Spleen (tissue), 11 donors: Measurements from ENCODE around the gene PON3. TPM values are rescaled to one million over a fixed set of nuclear protein-coding genes. Genes with fewer than 3 reads are reported as not detected.

Experiments used
- DNase-seq: peaks from one replicate; pipeline ENCODE4 v3.0.0-alpha.2; 2020
- H3K27ac ChIP-seq, 8 donors: fragments of 200-600 bp; sonication (generic) in 7 of 8; 1 replicate in 4 of 8; 2 replicates in 4 of 8; pipeline versions ENCODE4 v1.5.0 to v1.8.0; 2016 to 2021; ENCODE audit warnings: inconsistent platforms in 4 of 8, mild to moderate bottlenecking in 4 of 8, moderate library complexity in 1 of 8
- H3K27me3 ChIP-seq, 7 donors: fragments of 200-600 bp; sonication (generic) in 6 of 7; replicated peaks in 1 of 7; 1 replicate in 4 of 7; 2 replicates in 3 of 7; pipeline versions ENCODE4 v1.5.0 to v1.8.0; 2016 to 2021; ENCODE audit warnings: inconsistent platforms in 3 of 7, mild to moderate bottlenecking in 1 of 7
- H3K36me3 ChIP-seq, 6 donors: fragments of 200-600 bp; sonication (generic) in 5 of 6; 1 replicate in 4 of 6; 2 replicates in 2 of 6; pipeline versions ENCODE4 v1.5.0 to v1.8.0; 2016 to 2021; ENCODE audit warnings: inconsistent platforms in 2 of 6
- H3K4me1 ChIP-seq, 6 donors: fragments of 200-600 bp; sonication (generic) in 5 of 6; 1 replicate in 3 of 6; 2 replicates in 3 of 6; pipeline versions ENCODE4 v1.5.0 to v1.8.0; 2016 to 2021; ENCODE audit warnings: inconsistent platforms in 3 of 6
- H3K4me3 ChIP-seq, 8 donors: fragments of 200-600 bp; sonication (generic) in 7 of 8; 1 replicate in 4 of 8; 2 replicates in 4 of 8; pipeline versions ENCODE4 v1.5.0 to v1.8.0; 2016 to 2021; ENCODE audit warnings: inconsistent platforms in 4 of 8, mild to moderate bottlenecking in 4 of 8, moderate library complexity in 2 of 8
- H3K9me3 ChIP-seq, 8 donors: fragments of 200-600 bp; sonication (generic) in 7 of 8; 1 replicate in 4 of 8; 2 replicates in 4 of 8; pipeline versions ENCODE4 v1.5.0 to v1.8.0; 2016 to 2021; ENCODE audit warnings: inconsistent platforms in 4 of 8
- CTCF ChIP-seq, 11 experiments: fragments of 200-600 bp in 7 of 11; fragments of 450-650 bp in 4 of 11; sonication (generic) in 4 of 11; IDR thresholded peaks in 8 of 11; conservative IDR thresholded peaks in 3 of 11; 1 replicate in 7 of 11; 2 replicates in 4 of 11; pipeline versions ENCODE4 v1.4.0 to v1.8.0; 2016 to 2021; ENCODE audit warnings: antibody characterized with exemption in 11 of 11, inconsistent platforms in 4 of 11, mild to moderate bottlenecking in 1 of 11
- POLR2A ChIP-seq, 3 donors: fragments of 450-650 bp; IDR thresholded peaks; one replicate each; pipeline ENCODE4 v1.5.1; 2017; ENCODE audit warnings: antibody characterized with exemption in 3 of 3, mild to moderate bottlenecking in 1 of 3
- POLR2AphosphoS5 ChIP-seq, 3 donors: sonication (generic); formaldehyde crosslinking; IDR thresholded peaks; one replicate each; pipeline ENCODE4 v1.5.1; 2017; ENCODE audit warnings: antibody characterized with exemption in 3 of 3
- WGBS, 5 donors: extraction: QIAGEN DNeasy Blood & Tissue Kit in 3 of 5; methylation state at CpG; one replicate each; pipeline versions ENCODE4 v1.1.5 to v1.1.7; 2013 to 2018; 5-methylcytosine and 5-hydroxymethylcytosine counted together
- intact Hi-C: fragments of 100-400 bp; cut with DNase I; formaldehyde crosslinking; loops from one replicate; pipeline ENCODE4 v1.15.0; 2023; ENCODE audit warnings: low total_unique reads
- polyA plus RNA-seq, 3 donors: library from polyadenylated mRNA; stranded (reverse); fragments of 200-250 nt; gene quantifications; one replicate each; pipeline ENCODE4 v1.2.1, GENCODE V29; 2013
- total RNA-seq, 7 donors: library from RNA; depleted of rRNA in 3 of 7; stranded (reverse); fragments of >200 nt in 3 of 7; fragmentation: NEBNext Ultra II Directional in 4 of 7; extraction: Animal tissue kit (Norgen Biotek cat#: 25700) in 4 of 7; gene quantifications; one replicate each; pipeline versions ENCODE4 v1.1.0 to v1.2.1, GENCODE V29; 2016 to 2021
- donor health status: healthy with polysubstance abuse.
- donor health status: DM: no; HTN: no; CAD: no; lungs with moderate emphysema.
- donor health status: DM: no; HTN: no; CAD: no.
- donor health status: Bipolar disorder and iron deficiency.
- donor health status: healthy.
- donor health status: DM: no; HTN: no; CAD: no.
- donor health status: DM: yes; HTN: yes; CAD: no.

PON3 gene
- total and polyA plus RNA-seq, 10 donors = 0.20 to 2.1 (median 0.61) TPM; not detected in 2

GRCh38 chr7:95367606-95368005, 28.6 kb downstream of the PON3 start:
- DNase-seq = no peak
- intact Hi-C loops = no loop called here
- WGBS, 5 donors = 64 to 98% (median 88%) methylated on average over 1 of the region's 1 CpG

GRCh38 chr7:95365151-95365550, 31.0 kb downstream of the PON3 start:
- intact Hi-C loops = no loop called here
- Histone ChIP-seq H3K27me3 (peaks cover 0 to 4% (median 0%) of the 10 kb centered on the region in 7 donors), H3K4me3 (no peak overlapping the region), H3K27ac (no peak overlapping the region), H3K36me3 (no peaks in the 10 kb centered on the region), H3K9me3 (no peaks in the 10 kb centered on the region), H3K4me1 (no peaks in the 10 kb centered on the region)
- DNase-seq = no peak
- 86 to 100% (median 95%) methylated on average over 1 of the region's 1 CpG for WGBS, 5 donors
- TF ChIP-seq POLR2AphosphoS5 (IDR thresholded peaks at IDR 0.05) (no peak), CTCF (IDR thresholded peaks at IDR 0.05 in 8 of 11, conservative IDR thresholded peaks at IDR 0.05 in 3 of 11) (no peak), POLR2A (IDR thresholded peaks at IDR 0.05) (no peak)

More at GRCh38 chr7:95367606-95368005, 28.6 kb downstream of the PON3 start:
- no peaks in the 10 kb centered on the region for H3K9me3 ChIP-seq
- no peak overlapping the region for H3K27ac ChIP-seq
- TF ChIP-seq POLR2AphosphoS5 (IDR thresholded peaks at IDR 0.05) (no peak), POLR2A (IDR thresholded peaks at IDR 0.05) (no peak), CTCF (IDR thresholded peaks at IDR 0.05 in 8 of 11, conservative IDR thresholded peaks at IDR 0.05 in 3 of 11) (no peak)
- no peaks in the 10 kb centered on the region for H3K4me1 ChIP-seq
- no peak overlapping the region for H3K4me3 ChIP-seq
- no peaks in the 10 kb centered on the region for H3K36me3 ChIP-seq
- H3K27me3 ChIP-seq = peaks cover 0 to 4% (median 0%) of the 10 kb centered on the region in 7 donors

GRCh38 chr7:95357623-95358022, 38.6 kb downstream of the PON3 start:
- H3K27me3 ChIP-seq = no peaks in the 10 kb centered on the region
- no peak for DNase-seq
- intact Hi-C loops = no loop called here

More at GRCh38 chr7:95357623-95358022, 38.6 kb downstream of the PON3 start:
- no peaks in the 10 kb centered on the region for H3K4me1 ChIP-seq
- H3K4me3 ChIP-seq = no peak overlapping the region
- 42 to 70% (median 51%) methylated on average over 3 of the region's 3 CpGs for WGBS, 5 donors
- H3K9me3 ChIP-seq = peaks cover 0 to 12% (median 3%) of the 10 kb centered on the region in 8 donors
- TF ChIP-seq POLR2A (IDR thresholded peaks at IDR 0.05) (no peak), POLR2AphosphoS5 (IDR thresholded peaks at IDR 0.05) (no peak), CTCF (IDR thresholded peaks at IDR 0.05 in 8 of 11, conservative IDR thresholded peaks at IDR 0.05 in 3 of 11) (no peak)
- no peaks in the 10 kb centered on the region for H3K36me3 ChIP-seq
- H3K27ac ChIP-seq = no peak overlapping the region
